Fibroblast of gingiva (primary cell): ENCODE data around the gene APEX2.
"Not testable (repeated sequence)": the region's sequence is repeated elsewhere in the genome, so short reads cannot be mapped to it uniquely, and the experiment has no call there.

Experiments used
- DNase-seq: peaks from one replicate; pipeline ENCODE4 v3.0.0-alpha.2; 2011; ENCODE audit warnings: low read depth

The APEX2 gene

GRCh38 chrX:55011294-55011693, 11.1 kb downstream of the APEX2 start:
- DNase-seq, result no peak

- no peak for DNase-seq
Observed at GRCh38 chrX:55014897-55015299, 14.7 kb downstream of the APEX2 start.

DNA sequence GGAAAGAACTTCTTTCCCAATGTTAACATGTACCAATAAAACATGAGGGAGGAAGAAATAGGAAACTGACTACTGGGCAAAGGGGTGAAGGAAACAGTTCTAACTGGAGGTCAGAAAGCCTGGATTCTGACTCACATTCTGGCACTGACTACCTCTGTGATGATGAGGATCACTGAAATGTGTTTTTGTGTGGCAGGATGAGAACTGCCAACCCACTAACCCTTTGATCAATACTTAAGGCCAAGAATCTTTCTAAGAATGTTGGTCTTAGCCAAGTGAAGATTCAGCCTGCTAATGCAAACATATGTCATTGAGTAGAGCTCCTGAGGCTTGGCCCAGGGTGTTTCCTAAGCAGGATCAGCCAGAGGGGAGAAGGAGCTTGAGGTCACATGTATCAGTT, 26.0 kb downstream of the APEX2 start:
- peak; percentile 43 for DNase-seq

DNA sequence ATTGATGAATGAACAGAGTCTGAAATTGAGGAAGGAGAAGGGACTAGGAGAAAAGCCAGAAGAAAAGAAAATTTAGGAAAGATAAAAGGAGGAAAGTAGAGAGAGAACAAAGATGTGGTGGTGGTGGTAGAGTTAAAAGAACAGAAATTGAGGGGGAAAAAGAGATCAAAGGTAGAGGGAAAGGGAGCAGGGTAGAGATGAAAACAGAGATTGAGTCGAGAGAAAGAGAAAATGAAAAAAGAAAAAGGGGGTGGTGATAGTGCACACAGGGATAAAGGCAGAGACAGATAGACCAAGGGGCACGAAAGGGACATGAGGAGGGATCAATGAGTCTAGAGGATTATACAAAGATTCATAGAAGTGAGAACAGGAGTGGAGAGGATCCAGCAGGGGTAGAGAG, 26.7 kb downstream of the APEX2 start:
- DNase-seq, result no peak

- no peak for DNase-seq
Observed at GRCh38 chrX:55028040-55028439, 27.9 kb downstream of the APEX2 start.

GRCh38 chrX:55028611-55029010, 28.4 kb downstream of the APEX2 start:
- DNase-seq, result no peak

DNA sequence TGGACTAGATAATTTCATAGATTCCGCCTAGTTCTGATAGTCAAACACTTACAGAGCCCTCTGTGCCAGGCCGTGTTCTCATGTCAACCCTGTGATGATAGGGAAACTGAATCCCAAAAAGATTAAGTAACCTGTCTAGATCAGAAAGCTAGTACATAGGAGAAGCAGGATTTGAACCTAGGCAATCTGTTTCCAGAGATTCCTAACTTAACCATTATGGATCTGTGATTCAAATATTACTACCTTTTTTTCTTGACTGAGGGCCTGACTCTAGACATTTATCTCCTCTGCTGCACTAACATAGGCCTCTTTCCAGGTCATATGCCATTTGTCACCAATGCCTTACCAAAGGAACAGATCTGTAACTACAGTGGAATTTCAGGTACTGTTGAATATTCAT, 29.1 kb downstream of the APEX2 start:
- DNase-seq, result no peak

- DNase-seq, result no peak
Observed at GRCh38 chrX:55030271-55031205, 30.4 kb downstream of the APEX2 start, which contains the start of gene ALAS2. Gene ALAS2, minus strand, starts transcription at chrX:55030977. Its CDS starts 4,977 bp downstream, at chrX:55026000.

- no peak for DNase-seq
Observed at GRCh38 chrX:55033429-55033828, 33.3 kb downstream of the APEX2 start.

DNA sequence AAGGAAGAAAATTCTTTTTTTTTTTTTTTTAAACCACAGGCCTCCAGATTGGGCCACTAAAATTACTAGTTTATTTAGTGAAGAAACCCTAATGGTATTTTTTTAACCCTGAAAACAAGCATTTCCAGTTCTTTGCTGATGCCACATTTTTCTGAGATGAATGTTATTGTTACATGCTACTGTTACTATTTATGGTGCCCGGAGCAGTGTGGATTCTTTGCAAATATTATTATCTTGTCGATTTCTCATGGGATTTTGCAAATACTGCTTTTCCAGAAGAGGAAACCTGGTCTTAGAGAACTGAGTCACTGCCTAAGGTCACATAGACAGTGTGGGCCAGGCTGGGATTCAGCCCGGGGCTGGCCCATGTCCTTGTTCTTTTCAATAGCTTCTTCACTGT, 39.3 kb downstream of the APEX2 start:
- peak; percentile 34 for DNase-seq

DNA sequence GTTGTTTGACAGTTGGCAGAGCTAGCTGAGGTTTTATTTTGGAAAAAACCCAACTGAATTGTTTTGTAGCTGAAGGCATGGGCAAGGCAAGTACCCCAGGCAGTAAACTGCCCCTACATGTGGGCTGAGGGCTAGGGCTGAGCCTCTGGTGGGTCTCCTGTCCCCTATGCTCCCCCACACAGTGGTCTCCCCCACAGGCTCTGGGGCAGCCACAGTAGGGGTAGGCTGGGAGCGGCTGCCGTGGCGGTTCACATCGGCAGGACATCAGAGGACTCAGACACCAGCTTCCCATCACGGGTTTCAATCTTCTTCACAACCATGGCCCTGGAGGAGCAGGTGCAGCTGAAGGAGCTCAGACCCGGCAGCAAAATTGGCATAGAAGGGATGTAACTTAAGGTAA, 41.4 kb downstream of the APEX2 start:
- DNase-seq, result no peak

DNA sequence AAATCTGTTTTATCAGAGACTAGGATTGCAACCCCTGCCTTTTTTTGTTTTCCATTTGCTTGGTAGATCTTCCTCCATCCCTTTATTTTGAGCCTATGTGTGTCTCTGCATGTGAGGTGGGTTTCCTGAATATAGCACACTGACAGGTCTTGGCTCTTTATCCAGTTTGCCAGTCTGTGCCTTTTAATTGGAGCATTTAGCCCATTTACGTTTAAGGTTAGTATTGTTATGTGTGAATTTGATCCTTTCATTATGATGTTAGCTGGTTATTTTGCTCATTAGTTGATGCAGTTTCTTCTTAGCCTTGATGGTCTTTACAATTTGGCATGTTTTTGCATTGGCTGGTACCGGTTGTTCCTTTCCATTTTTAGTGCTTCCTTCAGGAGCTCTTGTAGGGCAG, 50.4 kb downstream of the APEX2 start:
- DNase-seq, result not testable (repeated sequence)

DNA sequence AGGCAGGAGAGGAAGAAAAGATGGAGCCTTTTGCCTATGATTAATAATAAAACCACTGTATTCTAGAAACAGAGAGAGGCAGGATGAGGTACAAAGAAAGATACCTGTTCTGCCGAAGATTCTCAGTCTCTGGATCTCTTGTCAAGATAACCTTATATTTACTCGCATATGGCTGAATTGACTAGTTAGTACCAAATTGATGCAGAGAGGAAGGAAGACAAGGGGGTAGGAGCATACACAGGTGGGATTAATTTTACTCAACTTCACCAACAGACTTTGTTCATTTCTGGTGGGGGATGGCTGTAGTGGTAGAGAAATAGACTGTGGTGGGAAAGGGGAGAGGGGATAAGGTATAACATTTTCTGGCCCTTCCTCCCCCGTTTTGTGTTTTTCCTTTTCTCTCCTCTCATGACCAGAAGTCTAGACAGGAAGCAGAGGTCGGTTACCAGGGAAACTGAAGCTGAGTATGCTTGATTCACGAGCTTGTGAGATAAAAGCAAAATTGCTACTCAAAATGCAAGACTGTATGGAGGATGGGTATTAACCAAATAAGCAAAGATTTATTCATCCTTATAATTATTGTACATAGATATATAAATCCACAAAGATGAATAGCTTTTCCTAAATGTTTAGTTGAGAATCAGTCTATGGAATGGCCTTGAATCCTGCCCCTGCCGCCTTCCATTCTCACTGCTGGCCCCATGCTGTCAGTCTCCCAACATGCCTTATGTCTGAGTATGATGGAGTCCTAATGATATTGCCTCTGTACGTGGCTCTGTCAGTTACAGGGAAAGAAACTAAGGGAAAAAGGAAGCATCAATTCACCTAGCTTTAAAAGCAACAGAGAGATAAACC, 56.9 kb downstream of the APEX2 start:
- no peak for DNase-seq

DNA sequence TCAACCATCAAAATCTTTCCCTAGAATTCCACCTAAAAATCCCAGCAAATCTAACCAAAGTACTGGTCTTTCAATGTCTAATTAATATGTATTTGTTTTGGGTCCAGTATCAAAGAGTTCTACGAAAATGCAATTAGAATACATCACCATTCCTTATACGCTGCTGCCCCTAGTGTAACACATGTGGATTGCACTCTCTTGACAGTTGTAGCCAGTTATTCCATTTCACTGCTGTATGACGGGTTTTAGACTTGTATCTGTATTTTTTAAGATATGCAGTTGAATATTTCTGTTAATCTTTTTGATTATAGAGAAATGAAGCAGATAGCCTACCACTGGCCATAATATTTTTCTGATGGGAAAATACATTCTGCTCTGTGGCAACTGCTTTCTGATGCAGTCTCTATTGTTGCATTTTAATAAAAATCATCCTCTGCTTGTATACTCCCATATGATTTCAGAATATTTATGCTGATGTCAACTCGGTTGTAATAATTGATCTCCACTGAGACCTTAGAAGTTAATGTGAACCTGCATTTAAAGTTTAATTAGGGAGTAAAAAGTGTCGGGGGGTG, 57.6 kb downstream of the APEX2 start:
- DNase-seq, result peak; percentile 2
